ENCODE data around the gene ZFHX3.

Gene ZFHX3

DNA sequence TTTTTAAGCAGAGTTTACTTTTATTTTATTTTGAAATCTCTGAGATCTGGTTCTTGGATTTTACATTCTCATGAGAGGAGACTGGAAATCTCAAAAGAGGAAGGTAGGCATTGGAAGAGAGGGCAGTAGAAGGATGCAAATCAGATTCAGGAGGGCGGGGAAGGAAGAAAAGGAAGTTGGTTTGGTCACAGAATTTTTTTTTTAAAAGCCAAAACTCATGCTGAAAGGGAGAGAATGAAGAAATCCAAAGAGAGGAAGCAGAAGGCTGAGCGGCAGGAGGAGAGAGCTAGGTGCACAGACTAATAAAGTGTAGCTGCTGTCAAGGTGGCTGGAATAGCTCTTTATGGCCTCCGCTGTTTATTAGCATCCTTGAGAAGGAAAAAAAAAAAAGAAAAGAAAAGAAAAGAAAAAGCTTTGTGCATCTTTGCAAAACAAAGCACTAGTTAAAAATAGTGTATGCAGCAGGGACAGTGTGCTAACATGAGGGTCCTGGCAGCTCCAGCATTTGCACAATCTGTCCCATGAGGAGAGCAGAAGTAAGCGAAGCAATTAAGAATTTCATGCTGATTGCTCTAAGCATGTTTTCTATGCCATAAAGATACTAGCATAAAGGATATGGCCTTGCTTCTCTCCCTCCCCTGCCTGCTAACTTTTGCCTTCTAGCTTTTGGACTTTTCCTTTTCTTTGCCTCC lies 194.2 kb downstream of the ZFHX3 start:
- H3K27ac ChIP-seq (ENCODE audit: low read length): no peak overlapping the region

DNA sequence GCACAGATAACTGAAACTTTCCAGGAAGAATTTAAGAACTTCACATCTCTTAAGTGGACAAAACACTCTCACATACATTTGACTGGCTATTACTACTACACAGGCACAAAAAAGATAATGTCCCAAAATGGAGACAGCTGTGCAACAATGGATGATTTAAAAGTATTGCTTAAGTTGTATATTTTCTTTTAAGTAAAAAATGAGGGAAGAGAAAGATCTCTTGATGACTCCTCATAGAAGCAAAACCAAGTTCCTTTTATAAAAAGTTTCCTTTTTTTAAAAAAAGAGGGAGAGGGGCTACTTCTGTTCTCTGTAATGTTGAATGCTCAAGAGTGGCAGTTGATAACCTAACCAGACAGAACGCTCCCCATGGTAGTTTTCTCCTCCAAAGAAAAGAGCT lies 195.5 kb downstream of the ZFHX3 start:
- no peaks in the 10 kb centered on the region; the same call in 1 of the 2 replicates for H3K4me1 ChIP-seq (ENCODE audit: insufficient read depth, low read length)
- no peak overlapping the region for H3K27ac ChIP-seq (ENCODE audit: low read length)
- H3K9ac ChIP-seq (ENCODE audit: low read depth, low read length): no peak overlapping the region
- H3K36me3 ChIP-seq (ENCODE audit: insufficient read depth, low read depth, low read length): no peaks in the 10 kb centered on the region
- H3K9me3 ChIP-seq (ENCODE audit: insufficient read depth, low read depth, low read length): no peaks in the 10 kb centered on the region
- H3K4me3 ChIP-seq (ENCODE audit: low read length): no peak overlapping the region
- no peaks in the 10 kb centered on the region for H3K27me3 ChIP-seq (ENCODE audit: insufficient read depth, low read length)

More for the DNA sequence above, 194.2 kb downstream of the ZFHX3 start:
- H3K27me3 ChIP-seq (ENCODE audit: insufficient read depth, low read length): no peaks in the 10 kb centered on the region
- H3K36me3 ChIP-seq (ENCODE audit: insufficient read depth, low read depth, low read length): no peaks in the 10 kb centered on the region
- H3K4me3 ChIP-seq (ENCODE audit: low read length): no peak overlapping the region
- no peak overlapping the region for H3K9ac ChIP-seq (ENCODE audit: low read depth, low read length)
- no peaks in the 10 kb centered on the region for H3K9me3 ChIP-seq (ENCODE audit: insufficient read depth, low read depth, low read length)
- H3K4me1 ChIP-seq (ENCODE audit: insufficient read depth, low read length): no peaks in the 10 kb centered on the region; the same call in 1 of the 2 replicates

DNA sequence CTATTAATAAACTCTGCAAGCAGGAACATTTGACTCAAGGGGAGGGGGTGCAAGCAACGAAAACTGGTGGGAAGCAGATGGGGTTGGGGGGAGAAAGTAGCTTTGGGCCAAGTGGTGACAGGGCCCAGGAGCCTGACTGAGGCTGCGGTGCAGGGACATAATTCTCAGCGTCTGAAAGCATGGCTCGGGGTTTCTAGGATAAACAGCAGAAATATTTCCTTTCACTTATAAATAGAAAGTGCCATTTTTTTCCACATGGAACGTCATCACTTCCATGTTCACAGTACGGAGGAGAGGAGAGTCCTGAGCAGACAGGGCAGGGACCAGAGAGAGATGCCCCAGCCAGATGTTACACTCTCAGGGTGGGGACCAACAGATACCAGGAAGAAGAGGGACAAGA lies 197.1 kb downstream of the ZFHX3 start:
- H3K4me3 ChIP-seq (ENCODE audit: low read length): no peak overlapping the region
- H3K4me1 ChIP-seq (ENCODE audit: insufficient read depth, low read length): no peaks in the 10 kb centered on the region; the same call in 1 of the 2 replicates
- no peak overlapping the region for H3K9ac ChIP-seq (ENCODE audit: low read depth, low read length)
- no peaks in the 10 kb centered on the region for H3K27me3 ChIP-seq (ENCODE audit: insufficient read depth, low read length)
- H3K9me3 ChIP-seq (ENCODE audit: insufficient read depth, low read depth, low read length): no peaks in the 10 kb centered on the region
- no peak overlapping the region for H3K27ac ChIP-seq (ENCODE audit: low read length)
- no peaks in the 10 kb centered on the region for H3K36me3 ChIP-seq (ENCODE audit: insufficient read depth, low read depth, low read length)

GRCh38 chr16:72850021-72850420 lies 197.9 kb downstream of the ZFHX3 start:
- Histone ChIP-seq H3K4me3 (ENCODE audit: low read length) (no peak overlapping the region), H3K9me3 (ENCODE audit: insufficient read depth, low read depth, low read length) (no peaks in the 10 kb centered on the region), H3K4me1 (ENCODE audit: insufficient read depth, low read length) (no peaks in the 10 kb centered on the region; the same call in 1 of the 2 replicates), H3K27ac (ENCODE audit: low read length) (no peak overlapping the region), H3K36me3 (ENCODE audit: insufficient read depth, low read depth, low read length) (no peaks in the 10 kb centered on the region), H3K9ac (ENCODE audit: low read depth, low read length) (no peak overlapping the region), H3K27me3 (ENCODE audit: insufficient read depth, low read length) (no peaks in the 10 kb centered on the region)

DNA sequence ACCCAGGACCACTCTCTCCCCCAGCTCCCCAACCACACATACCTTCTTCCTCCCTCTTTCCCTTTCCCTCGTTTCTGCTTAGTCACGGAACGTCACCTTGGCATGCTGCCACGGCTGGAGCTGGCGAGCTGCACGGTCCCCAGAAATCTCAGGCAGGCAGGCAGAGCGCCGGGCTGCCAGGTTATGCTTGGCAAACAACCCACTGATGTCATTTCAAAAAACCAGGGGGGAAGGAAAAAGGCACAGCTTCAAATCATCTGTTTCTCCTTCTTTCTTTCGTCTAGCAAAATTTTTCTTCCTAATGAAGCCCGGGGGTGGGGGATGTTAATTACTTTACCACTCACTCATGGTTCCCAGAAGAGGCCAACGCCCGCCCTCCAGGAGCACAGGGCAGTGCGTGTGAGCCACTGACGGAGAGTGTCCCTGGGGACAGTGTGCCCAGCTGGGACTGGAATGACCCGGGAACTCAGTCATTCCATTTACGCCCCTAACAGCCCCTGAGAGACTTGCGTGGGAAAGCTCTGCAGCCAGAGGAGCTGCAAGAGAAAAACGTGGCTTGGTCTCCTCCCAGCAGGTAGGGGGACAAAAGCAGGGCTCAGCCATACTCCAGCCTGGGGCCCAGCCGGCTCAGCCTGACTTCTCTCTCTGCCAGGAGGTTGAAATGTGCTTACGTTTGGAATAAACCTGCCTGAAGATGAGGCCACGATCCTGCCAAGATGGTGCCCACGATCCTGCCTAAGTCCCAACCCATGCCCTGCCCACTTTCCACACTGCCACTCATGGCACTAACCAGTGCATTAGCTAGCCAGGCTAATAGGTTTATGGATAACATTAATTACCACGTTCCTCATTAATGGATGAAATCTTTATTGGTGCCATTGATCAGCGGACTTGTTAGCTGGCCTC lies 198.9 kb downstream of the ZFHX3 start:
- Histone ChIP-seq H3K4me1 (ENCODE audit: insufficient read depth, low read length) (no peaks in the 10 kb centered on the region; the same call in 1 of the 2 replicates), H3K36me3 (ENCODE audit: insufficient read depth, low read depth, low read length) (no peaks in the 10 kb centered on the region), H3K27me3 (ENCODE audit: insufficient read depth, low read length) (no peaks in the 10 kb centered on the region), H3K4me3 (ENCODE audit: low read length) (no peak overlapping the region), H3K9ac (ENCODE audit: low read depth, low read length) (no peak overlapping the region), H3K9me3 (ENCODE audit: insufficient read depth, low read depth, low read length) (no peaks in the 10 kb centered on the region), H3K27ac (ENCODE audit: low read length) (no peak overlapping the region)

DNA sequence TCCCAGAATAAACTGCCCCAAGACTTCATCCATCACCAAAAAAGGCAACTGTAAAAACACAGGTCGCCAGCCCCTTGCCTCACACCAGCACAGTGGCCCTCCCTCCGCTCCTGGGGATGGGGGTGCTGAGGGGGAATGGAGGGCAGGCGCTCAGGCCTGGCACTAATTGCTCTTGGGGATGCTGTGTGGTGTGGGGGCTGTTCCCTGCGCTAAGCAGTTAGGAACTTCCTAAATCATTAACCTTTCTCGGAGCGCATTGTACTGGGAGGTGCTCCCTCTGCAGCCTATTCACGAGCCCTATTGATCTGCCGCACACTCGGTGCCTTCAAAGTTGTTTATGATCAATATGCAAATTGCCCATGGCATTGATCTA lies 199.9 kb downstream of the ZFHX3 start:
- H3K27ac ChIP-seq (ENCODE audit: low read length): no peak overlapping the region
- no peaks in the 10 kb centered on the region for H3K9me3 ChIP-seq (ENCODE audit: insufficient read depth, low read depth, low read length)
- no peaks in the 10 kb centered on the region for H3K4me1 ChIP-seq (ENCODE audit: insufficient read depth, low read length)
- H3K27me3 ChIP-seq (ENCODE audit: insufficient read depth, low read length): no peaks in the 10 kb centered on the region
- no peaks in the 10 kb centered on the region for H3K36me3 ChIP-seq (ENCODE audit: insufficient read depth, low read depth, low read length)
- no peak overlapping the region for H3K9ac ChIP-seq (ENCODE audit: low read depth, low read length)
- H3K4me3 ChIP-seq (ENCODE audit: low read length): no peak overlapping the region

DNA sequence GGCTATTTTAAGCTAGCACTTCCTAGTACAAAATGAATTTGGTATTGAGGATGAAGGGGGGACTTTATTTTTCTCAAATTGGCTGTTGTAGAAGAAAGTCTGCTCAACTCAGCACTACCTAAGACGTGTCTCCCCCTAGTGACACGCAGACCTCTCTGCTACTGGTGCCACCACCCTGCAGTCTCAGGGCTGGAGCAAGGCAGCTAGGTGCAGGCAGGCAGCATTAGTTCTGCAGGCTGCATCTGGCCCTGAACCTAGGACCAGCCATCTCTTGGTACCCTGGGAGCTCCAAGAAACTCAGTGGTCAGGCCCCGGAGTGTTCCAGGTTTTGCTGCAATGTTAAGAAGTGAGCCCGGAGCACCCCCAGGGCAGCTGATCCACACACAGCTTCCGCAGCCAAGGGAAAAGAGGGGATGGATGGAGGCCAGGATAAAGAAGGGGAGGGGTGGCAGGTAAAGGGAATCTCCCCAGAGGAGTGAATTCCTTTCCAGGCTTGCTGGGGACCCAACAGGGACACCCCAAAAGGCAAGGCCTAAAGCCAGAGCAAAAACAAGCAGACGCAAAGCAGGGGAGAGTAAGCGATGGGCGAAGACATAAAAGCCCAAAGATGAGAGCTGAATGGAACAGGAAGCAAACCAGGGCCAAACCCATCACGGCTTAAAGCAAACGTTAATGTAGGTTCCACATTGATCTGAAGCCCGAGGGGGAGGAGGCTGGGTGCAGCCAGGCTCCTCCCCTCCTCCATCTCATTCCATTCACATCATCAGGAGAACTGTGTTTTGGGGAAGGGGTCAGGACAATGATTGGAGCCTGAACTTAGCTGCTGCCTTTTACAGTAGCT lies 200.5 kb downstream of the ZFHX3 start:
- H3K27ac ChIP-seq (ENCODE audit: low read length): no peak overlapping the region
- no peaks in the 10 kb centered on the region for H3K9me3 ChIP-seq (ENCODE audit: insufficient read depth, low read depth, low read length)
- no peak overlapping the region for H3K4me3 ChIP-seq (ENCODE audit: low read length)
- H3K27me3 ChIP-seq (ENCODE audit: insufficient read depth, low read length): no peaks in the 10 kb centered on the region
- no peak overlapping the region for H3K9ac ChIP-seq (ENCODE audit: low read depth, low read length)
- no peaks in the 10 kb centered on the region for H3K4me1 ChIP-seq (ENCODE audit: insufficient read depth, low read length)
- no peaks in the 10 kb centered on the region for H3K36me3 ChIP-seq (ENCODE audit: insufficient read depth, low read depth, low read length)

- Histone ChIP-seq H3K4me3 (ENCODE audit: low read length) (no peak overlapping the region), H3K9ac (ENCODE audit: low read depth, low read length) (no peak overlapping the region), H3K36me3 (ENCODE audit: insufficient read depth, low read depth, low read length) (no peaks in the 10 kb centered on the region), H3K9me3 (ENCODE audit: insufficient read depth, low read depth, low read length) (no peaks in the 10 kb centered on the region), H3K27ac (ENCODE audit: low read length) (no peak overlapping the region), H3K27me3 (ENCODE audit: insufficient read depth, low read length) (no peaks in the 10 kb centered on the region), H3K4me1 (ENCODE audit: insufficient read depth, low read length) (no peaks in the 10 kb centered on the region)
Observed at GRCh38 chr16:72846594-72846993, 201.3 kb downstream of the ZFHX3 start.

GRCh38 chr16:72845322-72846020 lies 202.5 kb downstream of the ZFHX3 start:
- Histone ChIP-seq H3K9me3 (ENCODE audit: insufficient read depth, low read depth, low read length) (no peaks in the 10 kb centered on the region), H3K9ac (ENCODE audit: low read depth, low read length) (no peak overlapping the region), H3K4me3 (ENCODE audit: low read length) (no peak overlapping the region), H3K27me3 (ENCODE audit: insufficient read depth, low read length) (no peaks in the 10 kb centered on the region), H3K36me3 (ENCODE audit: insufficient read depth, low read depth, low read length) (no peaks in the 10 kb centered on the region), H3K4me1 (ENCODE audit: insufficient read depth, low read length) (no peaks in the 10 kb centered on the region), H3K27ac (ENCODE audit: low read length) (no peak overlapping the region)

DNA sequence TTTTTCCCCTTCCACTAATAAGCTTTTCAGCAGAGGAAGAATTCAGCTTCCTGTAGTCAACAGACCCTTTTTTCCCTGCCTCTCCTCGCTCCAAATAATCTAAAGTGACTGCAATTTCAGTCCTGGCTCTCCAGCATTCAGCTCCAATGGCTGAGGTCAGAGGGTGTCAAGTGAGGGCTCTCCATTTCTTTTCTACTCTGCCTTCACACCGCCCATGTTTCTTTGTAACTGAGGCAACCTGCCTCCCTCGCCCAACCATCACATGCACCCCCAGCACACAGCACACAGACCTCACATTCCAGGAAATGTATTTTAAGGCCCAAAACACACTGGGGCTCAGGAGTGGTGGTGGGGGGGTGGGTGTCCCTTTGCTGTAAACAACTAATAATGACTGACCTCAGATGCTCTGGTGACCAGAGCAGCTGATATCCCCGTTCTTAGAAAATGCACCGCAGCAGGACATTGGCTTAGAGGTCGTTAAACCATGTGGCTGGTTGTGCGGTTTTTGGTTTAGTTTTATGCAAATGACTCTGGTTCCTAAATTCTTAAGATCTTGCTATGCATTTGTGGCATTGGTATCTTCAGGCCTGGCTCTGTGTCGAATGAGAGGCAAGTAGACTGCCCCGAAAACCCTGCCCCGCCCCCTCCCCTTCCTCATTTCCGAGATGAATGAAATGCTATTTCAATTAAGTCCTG lies 203.6 kb downstream of the ZFHX3 start:
- H3K27ac ChIP-seq (ENCODE audit: low read length): no peak overlapping the region
- no peaks in the 10 kb centered on the region for H3K27me3 ChIP-seq (ENCODE audit: insufficient read depth, low read length)
- H3K36me3 ChIP-seq (ENCODE audit: insufficient read depth, low read depth, low read length): no peaks in the 10 kb centered on the region
- no peaks in the 10 kb centered on the region for H3K9me3 ChIP-seq (ENCODE audit: insufficient read depth, low read depth, low read length)
- no peak overlapping the region for H3K9ac ChIP-seq (ENCODE audit: low read depth, low read length)
- H3K4me3 ChIP-seq (ENCODE audit: low read length): no peak overlapping the region
- peaks cover 3% of the 10 kb centered on the region for H3K4me1 ChIP-seq (ENCODE audit: insufficient read depth, low read length)

All from iPS-20b (cell line).